AG09319 (cell line): Measurements from ENCODE around the gene KRT76.

Experiments
- DNase-seq: peaks from one replicate; pipeline ENCODE4 v3.0.0-alpha.2; 2010; ENCODE audit warnings: low read depth; ENCODE audit errors: extremely low read depth
- TF ChIP-seq, protein P1 (sequence below): IDR thresholded peaks from 2 replicates; pipeline ENCODE4 v1.5.1; 2011; ENCODE audit warnings: low read depth, mild to moderate bottlenecking, inconsistent platforms, low read length, moderate library complexity

The KRT76 gene

DNA sequence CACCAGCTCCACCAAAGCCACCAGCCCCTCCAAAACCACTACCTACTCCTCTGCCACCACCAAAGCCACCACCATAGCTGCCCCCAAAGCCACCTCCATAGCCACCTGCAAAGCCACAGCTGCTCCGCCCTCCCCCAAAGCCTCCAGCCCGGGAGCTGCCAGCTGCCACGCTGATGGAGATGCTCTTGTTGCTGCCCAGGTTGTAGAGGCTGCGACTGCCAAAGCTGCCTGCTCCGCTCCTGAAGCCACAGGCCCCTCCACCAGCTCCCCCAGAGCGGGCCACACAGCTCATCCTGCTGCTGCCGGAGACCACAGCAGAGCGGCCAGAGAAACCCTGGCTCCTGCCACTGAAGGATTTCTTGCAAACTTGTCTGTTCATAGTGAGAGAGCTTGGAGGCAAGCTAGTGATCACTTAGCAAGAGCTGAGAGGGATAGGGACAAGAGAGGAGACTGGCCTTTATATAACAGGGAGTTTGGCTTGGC is at the start of gene KRT76:
Gene KRT76, minus strand, starts transcription at position 433 of the 483 bp plus-strand sequence. Its CDS starts 54 bp downstream, at position 379.
- DNase-seq = no peak
- TF ChIP-seq, protein P1, sequence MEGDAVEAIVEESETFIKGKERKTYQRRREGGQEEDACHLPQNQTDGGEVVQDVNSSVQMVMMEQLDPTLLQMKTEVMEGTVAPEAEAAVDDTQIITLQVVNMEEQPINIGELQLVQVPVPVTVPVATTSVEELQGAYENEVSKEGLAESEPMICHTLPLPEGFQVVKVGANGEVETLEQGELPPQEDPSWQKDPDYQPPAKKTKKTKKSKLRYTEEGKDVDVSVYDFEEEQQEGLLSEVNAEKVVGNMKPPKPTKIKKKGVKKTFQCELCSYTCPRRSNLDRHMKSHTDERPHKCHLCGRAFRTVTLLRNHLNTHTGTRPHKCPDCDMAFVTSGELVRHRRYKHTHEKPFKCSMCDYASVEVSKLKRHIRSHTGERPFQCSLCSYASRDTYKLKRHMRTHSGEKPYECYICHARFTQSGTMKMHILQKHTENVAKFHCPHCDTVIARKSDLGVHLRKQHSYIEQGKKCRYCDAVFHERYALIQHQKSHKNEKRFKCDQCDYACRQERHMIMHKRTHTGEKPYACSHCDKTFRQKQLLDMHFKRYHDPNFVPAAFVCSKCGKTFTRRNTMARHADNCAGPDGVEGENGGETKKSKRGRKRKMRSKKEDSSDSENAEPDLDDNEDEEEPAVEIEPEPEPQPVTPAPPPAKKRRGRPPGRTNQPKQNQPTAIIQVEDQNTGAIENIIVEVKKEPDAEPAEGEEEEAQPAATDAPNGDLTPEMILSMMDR = no peak

DNA sequence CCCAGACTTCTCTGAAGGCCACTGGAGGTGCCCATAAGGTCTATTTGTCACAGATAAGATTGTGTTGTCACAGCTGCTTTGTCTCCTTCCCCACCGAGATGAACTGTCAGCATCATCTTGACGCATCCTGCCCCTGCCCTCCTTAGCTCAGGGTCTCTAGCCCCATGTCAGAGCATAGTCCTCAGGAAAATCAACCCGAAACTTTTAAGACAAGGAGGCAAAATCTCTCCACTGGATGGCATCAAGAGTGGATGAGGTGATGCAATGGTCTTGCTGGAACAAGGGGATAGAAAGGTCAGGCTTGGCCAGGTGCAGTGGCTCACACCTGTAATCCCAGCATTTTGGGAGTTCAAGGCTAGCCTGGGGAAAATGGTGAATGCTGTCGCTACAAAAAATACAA is 48.8 kb upstream of the KRT76 start:
- TF ChIP-seq, protein P1 = no peak
- no peak for DNase-seq

- TF ChIP-seq, protein P1 = no peak
- no peak for DNase-seq
These were observed 47.7 kb upstream of the KRT76 start for GRCh38 chr12:52824741-52825410.

DNA sequence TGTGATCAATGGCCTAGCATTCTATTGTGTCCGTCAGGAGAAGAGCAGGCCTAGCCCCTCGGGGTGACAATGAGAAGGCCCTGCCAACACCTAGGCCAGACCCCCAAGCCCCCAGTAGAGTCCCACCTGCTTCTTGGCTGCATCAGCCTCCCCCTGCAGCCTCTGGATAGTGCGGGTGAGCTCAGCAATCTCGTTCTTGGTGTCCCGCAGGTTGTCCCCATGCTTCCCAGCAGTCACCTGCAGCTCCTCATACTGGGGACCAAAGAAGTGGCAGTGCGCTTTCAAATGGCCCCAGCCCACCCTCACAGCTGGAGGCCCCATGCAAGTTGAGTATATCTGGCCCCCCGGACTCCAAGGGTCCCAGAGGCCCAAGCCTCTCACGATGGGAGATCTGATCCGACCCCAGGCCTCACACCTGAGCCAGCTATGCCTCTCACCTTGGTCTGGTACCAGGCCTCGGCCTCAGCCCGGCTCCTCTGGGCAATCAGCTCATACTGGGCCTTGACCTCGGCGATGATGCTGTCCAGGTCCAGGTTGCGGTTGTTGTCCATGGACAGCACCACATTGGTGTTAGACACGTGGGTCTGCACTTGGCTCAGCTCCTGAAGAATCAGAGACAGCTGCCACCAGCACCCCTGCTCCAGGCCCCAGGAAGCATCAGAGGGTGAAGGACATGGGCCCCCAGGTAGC is 46.8 kb upstream of the KRT76 start:
- DNase-seq = no peak

GRCh38 chr12:52822771-52823510 is 45.8 kb upstream of the KRT76 start:
- TF ChIP-seq, protein P1 = no peak
- DNase-seq = no peak

More for the DNA sequence above, 46.8 kb upstream of the KRT76 start:
- TF ChIP-seq, protein P1 = no peak

GRCh38 chr12:52821826-52822660 is 44.9 kb upstream of the KRT76 start:
- TF ChIP-seq, protein P1 = no peak
- DNase-seq = no peak
